Adrenal gland (tissue), 5 donors: ENCODE results near the gene PMEPA1.

ENCODE experiments used
- POLR2A ChIP-seq, 2 donors: fragments of 450-650 bp; IDR thresholded peaks; one replicate each; pipeline ENCODE4 v1.6.1; 2017; ENCODE audit warnings: antibody characterized with exemption in 2 of 2, mild to moderate bottlenecking in 2 of 2, moderate library complexity in 1 of 2
- TF ChIP-seq, protein P1 (sequence below), 6 experiments: fragments of 450-650 bp in 4 of 6; fragments of 200-600 bp in 2 of 6; sonication (generic) in 1 of 6; IDR thresholded peaks; 1 replicate in 5 of 6; 2 replicates in 1 of 6; pipeline versions ENCODE4 v1.5.1 to v1.8.0; 2016 to 2021; ENCODE audit warnings: antibody characterized with exemption in 6 of 6, mild to moderate bottlenecking in 2 of 6, moderate library complexity in 1 of 6
- donor health status: DM: no; HTN: no; CAD: no.

DNA sequence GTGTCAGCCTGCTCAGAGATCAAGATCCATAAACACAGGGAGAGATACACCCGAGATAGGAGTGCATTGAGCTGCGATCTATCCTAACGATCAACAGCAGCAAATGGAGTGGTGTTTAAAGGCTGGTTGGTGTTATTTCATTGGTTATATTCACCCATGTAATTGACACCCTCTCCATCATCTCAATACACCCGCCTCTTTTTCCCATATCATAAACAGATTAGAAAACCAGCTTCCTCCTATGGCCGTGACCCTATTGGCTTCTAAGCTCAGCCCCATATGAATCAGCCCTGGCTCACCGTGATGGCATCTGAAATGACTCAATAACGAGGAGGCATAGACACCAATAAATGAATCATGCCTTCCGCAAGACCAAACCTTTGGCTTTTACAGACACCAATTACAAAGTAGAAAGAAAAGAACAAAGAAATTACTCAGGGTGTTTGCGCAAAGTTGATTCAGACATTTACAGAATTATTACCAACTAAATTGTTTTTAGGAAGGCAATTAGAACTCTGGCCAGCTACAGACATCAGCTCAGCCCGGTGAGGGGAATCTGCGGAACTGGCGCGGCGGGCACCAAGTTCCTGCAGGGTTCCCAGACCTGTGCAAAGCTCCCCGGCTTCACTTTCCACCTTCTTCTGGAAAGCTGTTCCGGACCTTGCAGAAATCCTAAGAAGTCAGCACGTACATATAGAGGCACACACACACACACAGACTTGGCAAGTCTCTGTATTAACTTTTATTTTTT lies 11.5 kb downstream of the PMEPA1 start:
- TF ChIP-seq, protein P1, sequence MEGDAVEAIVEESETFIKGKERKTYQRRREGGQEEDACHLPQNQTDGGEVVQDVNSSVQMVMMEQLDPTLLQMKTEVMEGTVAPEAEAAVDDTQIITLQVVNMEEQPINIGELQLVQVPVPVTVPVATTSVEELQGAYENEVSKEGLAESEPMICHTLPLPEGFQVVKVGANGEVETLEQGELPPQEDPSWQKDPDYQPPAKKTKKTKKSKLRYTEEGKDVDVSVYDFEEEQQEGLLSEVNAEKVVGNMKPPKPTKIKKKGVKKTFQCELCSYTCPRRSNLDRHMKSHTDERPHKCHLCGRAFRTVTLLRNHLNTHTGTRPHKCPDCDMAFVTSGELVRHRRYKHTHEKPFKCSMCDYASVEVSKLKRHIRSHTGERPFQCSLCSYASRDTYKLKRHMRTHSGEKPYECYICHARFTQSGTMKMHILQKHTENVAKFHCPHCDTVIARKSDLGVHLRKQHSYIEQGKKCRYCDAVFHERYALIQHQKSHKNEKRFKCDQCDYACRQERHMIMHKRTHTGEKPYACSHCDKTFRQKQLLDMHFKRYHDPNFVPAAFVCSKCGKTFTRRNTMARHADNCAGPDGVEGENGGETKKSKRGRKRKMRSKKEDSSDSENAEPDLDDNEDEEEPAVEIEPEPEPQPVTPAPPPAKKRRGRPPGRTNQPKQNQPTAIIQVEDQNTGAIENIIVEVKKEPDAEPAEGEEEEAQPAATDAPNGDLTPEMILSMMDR (IDR thresholded peaks at IDR 0.05): no peak
- peak in 1 of 2 donors; percentile 25 for TF ChIP-seq POLR2A (IDR thresholded peaks at IDR 0.05)
